Measurements from ENCODE around the gene GNG4.
A peak's percentile ranks its signal among the peaks of the same experiment; 100 is the strongest.

GNG4 gene

DNA sequence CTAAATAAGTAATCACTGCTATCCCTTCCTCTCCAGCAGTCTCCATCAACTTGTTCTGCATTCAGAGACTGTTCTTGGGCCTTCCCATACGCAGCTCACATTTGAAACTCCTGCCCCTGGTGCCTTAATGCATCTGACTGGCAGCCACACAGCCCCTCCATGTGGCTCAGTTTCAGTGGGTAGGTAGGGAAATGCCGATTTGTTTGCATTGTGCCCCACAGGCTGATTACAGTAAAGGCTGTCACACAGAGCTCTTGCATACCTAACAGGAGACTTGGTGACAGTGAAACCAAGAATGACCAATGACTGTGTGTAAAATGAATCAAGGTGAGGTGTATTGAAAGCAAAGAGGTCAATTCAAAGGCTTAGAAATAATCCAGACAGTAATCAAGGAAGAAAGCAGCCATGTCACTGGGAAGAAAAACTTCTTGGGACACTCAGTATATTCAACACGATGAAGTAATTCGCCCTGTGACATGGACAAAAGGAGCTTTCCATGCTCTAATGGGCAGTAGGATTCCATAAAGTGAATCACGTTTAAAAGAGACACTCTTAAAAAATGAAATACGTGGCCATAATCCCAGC lies 132.6 kb downstream of the GNG4 start:
- H3K4me3 ChIP-seq (ENCODE audit: low read depth, low read length), result no peak overlapping the region
- no peak for DNase-seq (ENCODE audit: low read depth)
- TF ChIP-seq, protein P1, sequence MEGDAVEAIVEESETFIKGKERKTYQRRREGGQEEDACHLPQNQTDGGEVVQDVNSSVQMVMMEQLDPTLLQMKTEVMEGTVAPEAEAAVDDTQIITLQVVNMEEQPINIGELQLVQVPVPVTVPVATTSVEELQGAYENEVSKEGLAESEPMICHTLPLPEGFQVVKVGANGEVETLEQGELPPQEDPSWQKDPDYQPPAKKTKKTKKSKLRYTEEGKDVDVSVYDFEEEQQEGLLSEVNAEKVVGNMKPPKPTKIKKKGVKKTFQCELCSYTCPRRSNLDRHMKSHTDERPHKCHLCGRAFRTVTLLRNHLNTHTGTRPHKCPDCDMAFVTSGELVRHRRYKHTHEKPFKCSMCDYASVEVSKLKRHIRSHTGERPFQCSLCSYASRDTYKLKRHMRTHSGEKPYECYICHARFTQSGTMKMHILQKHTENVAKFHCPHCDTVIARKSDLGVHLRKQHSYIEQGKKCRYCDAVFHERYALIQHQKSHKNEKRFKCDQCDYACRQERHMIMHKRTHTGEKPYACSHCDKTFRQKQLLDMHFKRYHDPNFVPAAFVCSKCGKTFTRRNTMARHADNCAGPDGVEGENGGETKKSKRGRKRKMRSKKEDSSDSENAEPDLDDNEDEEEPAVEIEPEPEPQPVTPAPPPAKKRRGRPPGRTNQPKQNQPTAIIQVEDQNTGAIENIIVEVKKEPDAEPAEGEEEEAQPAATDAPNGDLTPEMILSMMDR (IDR thresholded peaks at IDR 0.05; ENCODE audit: low read depth, low read length), result no peak
- TF ChIP-seq MAX (IDR thresholded peaks at IDR 0.05; ENCODE audit: low read depth, low read length), result no peak
- no peak for TF ChIP-seq POLR2A (IDR thresholded peaks at IDR 0.05; ENCODE audit: extremely low read depth, insufficient read length)
- TF ChIP-seq MYC (IDR thresholded peaks at IDR 0.05; ENCODE audit: low read depth, low read length), result no peak

GRCh38 chr1:235515844-235516512 lies 133.6 kb downstream of the GNG4 start:
- TF ChIP-seq POLR2A (IDR thresholded peaks at IDR 0.05; ENCODE audit: extremely low read depth, insufficient read length), result no peak
- TF ChIP-seq, protein P1 (IDR thresholded peaks at IDR 0.05; ENCODE audit: low read depth, low read length), result no peak
- TF ChIP-seq MYC (IDR thresholded peaks at IDR 0.05; ENCODE audit: low read depth, low read length), result no peak
- TF ChIP-seq MAX (IDR thresholded peaks at IDR 0.05; ENCODE audit: low read depth, low read length), result no peak
- DNase-seq (ENCODE audit: low read depth), result no peak
- H3K4me3 ChIP-seq (ENCODE audit: low read depth, low read length), result no peak overlapping the region

GRCh38 chr1:235513495-235514366 lies 135.9 kb downstream of the GNG4 start:
- TF ChIP-seq POLR2A (IDR thresholded peaks at IDR 0.05; ENCODE audit: extremely low read depth, insufficient read length), result no peak
- TF ChIP-seq MAX (IDR thresholded peaks at IDR 0.05; ENCODE audit: low read depth, low read length), result no peak
- TF ChIP-seq, protein P1 (IDR thresholded peaks at IDR 0.05; ENCODE audit: low read depth, low read length), result peak; percentile 75
- peak; percentile 78 for DNase-seq (ENCODE audit: low read depth)

DNA sequence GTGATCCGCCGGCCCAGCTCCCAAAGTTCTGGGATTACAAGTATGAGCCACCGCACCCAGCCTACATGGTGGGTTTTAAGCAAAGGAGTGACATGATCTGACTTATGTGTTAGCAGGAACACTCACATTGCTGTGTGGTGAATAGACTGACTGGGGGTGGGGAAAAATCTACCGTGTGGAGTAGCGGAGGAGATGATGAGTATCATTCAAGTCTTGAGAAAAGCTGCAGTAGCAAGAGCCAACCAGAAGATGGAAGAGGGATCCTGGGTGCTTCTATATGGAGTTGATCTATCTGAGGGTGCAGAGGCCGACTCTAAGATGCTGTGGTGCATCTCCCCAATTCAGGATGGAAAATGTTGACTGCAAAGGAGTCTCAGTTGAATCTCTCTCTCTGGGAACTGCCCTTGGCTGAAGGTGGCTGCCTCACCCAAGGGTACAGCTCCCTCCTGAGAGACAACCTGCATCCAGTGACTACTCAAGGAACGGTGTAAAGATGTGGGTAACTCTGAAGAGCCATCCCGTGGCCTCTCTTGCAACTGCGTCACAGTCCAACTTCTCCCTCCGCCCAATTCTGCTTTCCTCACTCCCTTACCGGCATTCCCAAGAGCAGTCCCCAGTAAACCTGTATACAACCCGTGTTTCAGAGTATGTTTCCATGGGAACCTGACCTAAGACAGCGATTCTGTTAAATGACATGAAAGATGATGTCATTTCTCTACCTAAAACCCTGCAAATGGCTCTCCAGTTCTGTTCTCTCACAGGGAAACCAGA lies 137.9 kb downstream of the GNG4 start:
- H3K4me3 ChIP-seq (ENCODE audit: low read depth, low read length), result no peak overlapping the region
- TF ChIP-seq, protein P1 (IDR thresholded peaks at IDR 0.05; ENCODE audit: low read depth, low read length), result peak; percentile 1
- TF ChIP-seq MAX (IDR thresholded peaks at IDR 0.05; ENCODE audit: low read depth, low read length), result no peak
- peak; percentile 38 for DNase-seq (ENCODE audit: low read depth)

More at GRCh38 chr1:235513495-235514366, 135.9 kb downstream of the GNG4 start:
- H3K4me3 ChIP-seq (ENCODE audit: low read depth, low read length), result no peak overlapping the region

- DNase-seq (ENCODE audit: low read depth), result no peak
- TF ChIP-seq, protein P1 (IDR thresholded peaks at IDR 0.05; ENCODE audit: low read depth, low read length), result no peak
- TF ChIP-seq MYC (IDR thresholded peaks at IDR 0.05; ENCODE audit: low read depth, low read length) (no peak), POLR2A (IDR thresholded peaks at IDR 0.05; ENCODE audit: extremely low read depth, insufficient read length) (no peak), MAX (IDR thresholded peaks at IDR 0.05; ENCODE audit: low read depth, low read length) (no peak)
Measured at GRCh38 chr1:235510823-235511222, 138.8 kb downstream of the GNG4 start.

More at GRCh38 chr1:235510823-235511222, 138.8 kb downstream of the GNG4 start:
- H3K4me3 ChIP-seq (ENCODE audit: low read depth, low read length), result no peak overlapping the region
